ENCODE data around the gene PPP1CA. TPM values are rescaled to one million over a fixed set of nuclear protein-coding genes. Genes with fewer than 3 reads are reported as not detected.

The PPP1CA gene
- total and polyA plus RNA-seq, 4 donors = 87.2 to 178 (median 157) TPM

DNA sequence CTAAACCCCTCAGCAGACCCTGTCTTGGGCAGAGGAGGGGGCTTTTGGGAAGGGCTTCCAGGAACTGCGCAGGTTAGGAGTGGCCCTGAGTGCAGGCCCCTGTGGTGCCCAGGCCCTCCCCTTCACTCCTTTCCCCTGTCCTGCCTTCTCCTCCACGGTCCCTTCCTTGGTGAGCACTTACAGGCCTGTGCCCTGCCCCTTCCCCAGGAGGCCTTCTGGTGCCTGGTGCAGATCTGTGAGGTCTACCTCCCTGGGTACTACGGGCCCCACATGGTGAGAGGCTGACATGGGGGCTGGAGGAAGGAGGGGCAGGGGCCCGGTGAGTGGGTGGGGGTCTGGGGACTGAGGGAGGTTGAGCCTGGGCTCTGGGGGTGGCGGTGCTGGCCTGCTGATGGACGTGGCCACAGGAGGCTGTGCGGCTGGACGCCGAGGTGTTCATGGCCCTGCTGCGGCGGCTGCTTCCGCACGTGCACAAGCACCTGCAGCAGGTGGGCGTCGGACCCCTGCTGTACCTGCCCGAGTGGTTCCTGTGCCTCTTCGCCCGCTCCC lies 4.8 kb upstream of the PPP1CA start:
- TF ChIP-seq, protein P1, sequence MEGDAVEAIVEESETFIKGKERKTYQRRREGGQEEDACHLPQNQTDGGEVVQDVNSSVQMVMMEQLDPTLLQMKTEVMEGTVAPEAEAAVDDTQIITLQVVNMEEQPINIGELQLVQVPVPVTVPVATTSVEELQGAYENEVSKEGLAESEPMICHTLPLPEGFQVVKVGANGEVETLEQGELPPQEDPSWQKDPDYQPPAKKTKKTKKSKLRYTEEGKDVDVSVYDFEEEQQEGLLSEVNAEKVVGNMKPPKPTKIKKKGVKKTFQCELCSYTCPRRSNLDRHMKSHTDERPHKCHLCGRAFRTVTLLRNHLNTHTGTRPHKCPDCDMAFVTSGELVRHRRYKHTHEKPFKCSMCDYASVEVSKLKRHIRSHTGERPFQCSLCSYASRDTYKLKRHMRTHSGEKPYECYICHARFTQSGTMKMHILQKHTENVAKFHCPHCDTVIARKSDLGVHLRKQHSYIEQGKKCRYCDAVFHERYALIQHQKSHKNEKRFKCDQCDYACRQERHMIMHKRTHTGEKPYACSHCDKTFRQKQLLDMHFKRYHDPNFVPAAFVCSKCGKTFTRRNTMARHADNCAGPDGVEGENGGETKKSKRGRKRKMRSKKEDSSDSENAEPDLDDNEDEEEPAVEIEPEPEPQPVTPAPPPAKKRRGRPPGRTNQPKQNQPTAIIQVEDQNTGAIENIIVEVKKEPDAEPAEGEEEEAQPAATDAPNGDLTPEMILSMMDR (IDR thresholded peaks at IDR 0.05; ENCODE audit: control extremely low read depth, extremely low read depth) = no peak
- no peaks in the 10 kb centered on the region for H3K36me3 ChIP-seq (ENCODE audit: control insufficient read depth in 4 of 4, insufficient read depth in 4 of 4, low read length in 4 of 4)
- no peak overlapping the region for H3K9ac ChIP-seq (ENCODE audit: insufficient read depth in 1 of 2, low read length in 2 of 2)
- H3K27me3 ChIP-seq (ENCODE audit: control insufficient read depth in 3 of 3, insufficient read depth in 3 of 3, low read length in 2 of 3) = no peaks in the 10 kb centered on the region
- no peak overlapping the region for H3K27ac ChIP-seq (ENCODE audit: low read depth in 1 of 2, low read length in 1 of 2)
- H3K9me3 ChIP-seq (ENCODE audit: control insufficient read depth in 4 of 4, insufficient read depth in 3 of 4, low read length in 3 of 4) = no peaks in the 10 kb centered on the region
- no peak overlapping the region for H3K4me3 ChIP-seq
- WGBS, 2 donors = 81 to 91% methylated on average over 18 of the region's 18 CpGs
- no peak for DNase-seq
- H3K4me1 ChIP-seq (ENCODE audit: control insufficient read depth in 5 of 5, insufficient read depth in 5 of 5, low read length in 5 of 5) = peaks cover 0 to 16% (median 8%) of the 10 kb centered on the region in 5 donors
- ATAC-seq (ENCODE audit: insufficient read depth, low FRiP score) = no peak

DNA sequence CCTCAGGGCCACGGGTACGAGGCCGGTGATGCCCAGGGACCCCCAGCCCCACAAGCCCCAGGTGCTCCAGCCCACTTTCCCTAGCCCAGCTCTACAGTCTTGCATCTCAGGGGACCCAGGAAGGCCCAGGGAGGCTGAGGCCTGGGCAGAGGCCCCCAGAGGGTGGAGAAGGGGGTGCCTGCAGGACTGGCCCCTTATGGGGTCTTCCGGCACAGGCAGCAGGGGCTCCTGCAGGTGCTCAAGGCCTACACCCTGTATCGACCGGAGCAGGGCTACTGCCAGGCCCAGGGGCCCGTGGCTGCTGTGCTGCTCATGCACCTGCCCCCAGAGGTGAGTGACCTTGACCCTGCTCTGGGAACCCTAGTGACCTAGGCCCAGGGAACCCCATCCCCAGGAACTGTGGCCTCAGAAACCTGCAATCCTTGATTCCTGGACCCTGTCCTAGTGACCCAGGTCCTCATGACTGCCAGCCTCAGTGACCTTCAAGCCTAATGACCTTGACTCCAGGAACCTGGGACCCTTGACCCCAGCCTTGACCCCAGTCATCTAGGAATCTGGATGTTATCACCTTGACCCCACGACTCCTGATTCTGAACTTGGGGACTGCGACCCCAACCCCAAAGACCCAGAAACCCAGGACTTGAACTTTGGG lies 4.2 kb upstream of the PPP1CA start:
- Histone ChIP-seq H3K9me3 (ENCODE audit: control insufficient read depth in 4 of 4, insufficient read depth in 3 of 4, low read length in 3 of 4) (no peaks in the 10 kb centered on the region), H3K27ac (ENCODE audit: low read depth in 1 of 2, low read length in 1 of 2) (no peak overlapping the region), H3K4me1 (ENCODE audit: control insufficient read depth in 5 of 5, insufficient read depth in 5 of 5, low read length in 5 of 5) (peaks cover 0 to 18% (median 8%) of the 10 kb centered on the region in 5 donors), H3K4me3 (no peak overlapping the region), H3K36me3 (ENCODE audit: control insufficient read depth in 4 of 4, insufficient read depth in 4 of 4, low read length in 4 of 4) (no peaks in the 10 kb centered on the region), H3K27me3 (ENCODE audit: control insufficient read depth in 3 of 3, insufficient read depth in 3 of 3, low read length in 2 of 3) (no peaks in the 10 kb centered on the region), H3K9ac (ENCODE audit: insufficient read depth in 1 of 2, low read length in 2 of 2) (no peak overlapping the region)
- no peak for ATAC-seq (ENCODE audit: insufficient read depth, low FRiP score)
- WGBS, 2 donors = 87% methylated on average over 9 of the region's 9 CpGs
- TF ChIP-seq, protein P1 (IDR thresholded peaks at IDR 0.05; ENCODE audit: control extremely low read depth, extremely low read depth) = no peak
- no peak for DNase-seq

DNA sequence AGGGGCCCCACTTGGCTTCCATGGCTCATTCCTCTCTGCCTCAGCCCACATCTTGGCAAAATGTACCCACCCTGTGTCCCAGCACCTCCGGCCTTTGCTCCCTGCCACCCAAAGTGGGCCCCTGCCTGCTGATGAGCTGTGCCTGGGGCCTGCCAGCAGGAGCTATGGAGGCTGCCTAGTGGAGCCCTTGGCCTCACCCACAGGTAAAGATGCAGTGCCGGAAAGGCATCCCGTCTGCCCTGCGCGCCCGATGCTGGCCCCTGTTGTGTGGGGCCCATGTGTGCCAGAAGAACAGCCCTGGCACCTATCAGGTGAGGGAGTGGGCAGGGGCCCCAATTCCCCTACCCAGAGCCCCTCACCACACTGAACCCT lies 3.5 kb upstream of the PPP1CA start:
- peaks cover 0 to 5% (median 0%) of the 10 kb centered on the region in 4 donors for H3K36me3 ChIP-seq (ENCODE audit: control insufficient read depth in 4 of 4, insufficient read depth in 4 of 4, low read length in 4 of 4)
- H3K4me1 ChIP-seq (ENCODE audit: control insufficient read depth in 5 of 5, insufficient read depth in 5 of 5, low read length in 5 of 5) = peaks cover 2 to 24% (median 10%) of the 10 kb centered on the region in 5 donors
- WGBS, 2 donors = 81 to 96% methylated on average over 6 of the region's 6 CpGs
- no peak overlapping the region for H3K27ac ChIP-seq (ENCODE audit: low read depth in 1 of 2, low read length in 1 of 2)
- no peak overlapping the region for H3K4me3 ChIP-seq
- H3K9me3 ChIP-seq (ENCODE audit: control insufficient read depth in 4 of 4, insufficient read depth in 3 of 4, low read length in 3 of 4) = no peaks in the 10 kb centered on the region
- no peaks in the 10 kb centered on the region for H3K27me3 ChIP-seq (ENCODE audit: control insufficient read depth in 3 of 3, insufficient read depth in 3 of 3, low read length in 2 of 3)
- ATAC-seq (ENCODE audit: insufficient read depth, low FRiP score) = no peak
- H3K9ac ChIP-seq (ENCODE audit: insufficient read depth in 1 of 2, low read length in 2 of 2) = no peak overlapping the region
- DNase-seq = no peak
- TF ChIP-seq, protein P1 (IDR thresholded peaks at IDR 0.05; ENCODE audit: control extremely low read depth, extremely low read depth) = no peak

All from lung (tissue), 12 donors.